Neuronal stem cell (in vitro differentiated cells): Measurements from ENCODE around the gene STAB2.

Source experiments
- DNase-seq: peaks from one replicate; pipeline ENCODE4 v3.0.0-alpha.2; 2013; ENCODE audit warnings: low spot score
- H2AFZ ChIP-seq: one replicate; pipeline ENCODE4 v1.6.1; 2013; ENCODE audit warnings: mild to moderate bottlenecking, low read length, inconsistent platforms
- H2AK5ac ChIP-seq: 2 replicates; pipeline ENCODE4 v1.6.1; 2013; ENCODE audit warnings: low read depth, mild to moderate bottlenecking, inconsistent platforms, low read length, moderate library complexity, mixed read lengths
- H2BK120ac ChIP-seq: 2 replicates; pipeline ENCODE4 v1.6.1; 2013; ENCODE audit warnings: low read depth, mild to moderate bottlenecking, inconsistent platforms, low read length, moderate library complexity, mixed read lengths
- H2BK12ac ChIP-seq: one replicate; pipeline ENCODE4 v1.6.1; 2013; ENCODE audit warnings: low read length, inconsistent platforms
- H2BK15ac ChIP-seq: 2 replicates; pipeline ENCODE4 v1.6.1; 2013; ENCODE audit warnings: mild to moderate bottlenecking, low read length, inconsistent platforms, mixed read lengths
- H2BK5ac ChIP-seq: one replicate; pipeline ENCODE4 v1.6.1; 2013; ENCODE audit warnings: inconsistent platforms, mild to moderate bottlenecking, low read length, moderate library complexity
- H3K14ac ChIP-seq: one replicate; pipeline ENCODE4 v1.6.1; 2013; ENCODE audit warnings: low read length, inconsistent platforms
- H3K18ac ChIP-seq: 2 replicates; pipeline ENCODE4 v1.6.1; 2013; ENCODE audit warnings: low read length, inconsistent platforms
- H3K23ac ChIP-seq: 2 replicates; pipeline ENCODE4 v1.6.1; 2013; ENCODE audit warnings: low read depth, mild to moderate bottlenecking, mixed read lengths, low read length, inconsistent platforms; ENCODE audit not compliant: poor library complexity
- H3K27ac ChIP-seq: replicated peaks from 3 replicates; pipeline ENCODE4 v1.5.1; 2013; ENCODE audit warnings: low read length, inconsistent platforms
- H3K27me3 ChIP-seq, 3 experiments: 2 replicates each; pipeline ENCODE4 v1.6.1; 2013; ENCODE audit warnings: low read length in 3 of 3, mild to moderate bottlenecking in 2 of 3, inconsistent platforms in 1 of 3, low read depth in 1 of 3, mixed read lengths in 1 of 3, moderate library complexity in 1 of 3; ENCODE audit not compliant: control insufficient read depth in 3 of 3, insufficient read depth in 3 of 3
- H3K36me3 ChIP-seq, 2 donors: replicated peaks in 1 of 2; 2 replicates each; pipeline ENCODE4 v1.6.1; 2013; ENCODE audit warnings: low read length in 2 of 2; ENCODE audit not compliant: control insufficient read depth in 2 of 2, insufficient read depth in 2 of 2
- H3K4ac ChIP-seq: 2 replicates; pipeline ENCODE4 v1.6.1; 2013; ENCODE audit warnings: inconsistent platforms, mild to moderate bottlenecking, low read length, moderate library complexity
- H3K4me1 ChIP-seq, 2 donors: 1 replicate in 1 of 2; 2 replicates in 1 of 2; pipeline ENCODE4 v1.6.1; 2013; ENCODE audit warnings: low read length in 2 of 2, low read depth in 1 of 2; ENCODE audit not compliant: control insufficient read depth in 2 of 2, insufficient read depth in 1 of 2
- H3K4me2 ChIP-seq: one replicate; pipeline ENCODE4 v1.6.1; 2013; ENCODE audit warnings: mild to moderate bottlenecking, low read length, inconsistent platforms; ENCODE audit not compliant: insufficient read depth, poor library complexity, severe bottlenecking
- H3K4me3 ChIP-seq, 2 donors: 2 replicates each; pipeline ENCODE4 v1.5.1; 2013; ENCODE audit warnings: low read length in 2 of 2, mild to moderate bottlenecking in 2 of 2, inconsistent platforms in 1 of 2, moderate library complexity in 1 of 2
- H3K79me1 ChIP-seq: one replicate; pipeline ENCODE4 v1.6.1; 2013; ENCODE audit warnings: low read depth, mild to moderate bottlenecking, inconsistent platforms, low read length, moderate library complexity
- H3K9ac ChIP-seq: one replicate; pipeline ENCODE4 v1.6.1; 2013; ENCODE audit warnings: mild to moderate bottlenecking, low read depth, low read length, inconsistent platforms; ENCODE audit not compliant: poor library complexity
- H3K9me3 ChIP-seq, 2 donors: replicated peaks in 1 of 2; 2 replicates each; pipeline versions ENCODE3 to v1.6.1; 2013; ENCODE audit warnings: low read length in 2 of 2, mild to moderate bottlenecking in 2 of 2, inconsistent platforms in 1 of 2, low read depth in 1 of 2, mixed read lengths in 1 of 2, moderate library complexity in 1 of 2; ENCODE audit not compliant: control insufficient read depth in 2 of 2, insufficient read depth in 1 of 2
- H4K8ac ChIP-seq: one replicate; pipeline ENCODE4 v1.6.1; 2013; ENCODE audit warnings: low read depth, mild to moderate bottlenecking, inconsistent platforms, low read length, moderate library complexity
- H4K91ac ChIP-seq: one replicate; pipeline ENCODE4 v1.6.1; 2013; ENCODE audit warnings: low read length, low read depth, mild to moderate bottlenecking, inconsistent platforms; ENCODE audit not compliant: poor library complexity
- WGBS, 2 donors: extraction: QIAGEN DNeasy Blood & Tissue Kit; methylation state at CpG; one replicate each; pipeline ENCODE4 v1.1.7; 2013; ENCODE audit warnings: missing lambda C conversion rate in 2 of 2, mixed read lengths in 1 of 2; ENCODE audit not compliant: insufficient read length in 2 of 2, insufficient replicate concordance in 1 of 2; ENCODE audit errors: extremely low coverage in 2 of 2; 5-methylcytosine and 5-hydroxymethylcytosine counted together

STAB2 gene

GRCh38 chr12:103680591-103681141, 93.6 kb downstream of the STAB2 start:
- Histone ChIP-seq H2AK5ac (no peak overlapping the region), H2BK15ac (no peak overlapping the region), H4K8ac (no peak overlapping the region), H3K9ac (no peak overlapping the region), H2AFZ (no peak overlapping the region), H2BK120ac (no peak overlapping the region), H3K4me2 (no peak overlapping the region), H2BK12ac (no peak overlapping the region), H3K79me1 (no peaks in the 10 kb centered on the region), H3K27ac (no peak overlapping the region), H3K27me3 (peaks cover 0 to 8% (median 0%) of the 10 kb centered on the region in 3 experiments), H3K4ac (no peak overlapping the region), H3K18ac (no peak overlapping the region), H2BK5ac (no peak overlapping the region), H4K91ac (no peak overlapping the region), H3K23ac (no peak overlapping the region), H3K9me3 (no peaks in the 10 kb centered on the region), H3K14ac (no peak overlapping the region), H3K36me3 (no peaks in the 10 kb centered on the region), H3K4me1 (no peaks in the 10 kb centered on the region), H3K4me3 (no peak overlapping the region)
- DNase-seq = no peak
- WGBS, 2 donors = no CpG with 5 or more reads among the region's 7 CpGs

- Histone ChIP-seq H3K27ac (no peak overlapping the region), H2BK12ac (no peak overlapping the region), H4K91ac (no peak overlapping the region), H3K23ac (no peak overlapping the region), H3K9me3 (no peaks in the 10 kb centered on the region), H3K4me1 (no peaks in the 10 kb centered on the region), H2BK120ac (no peak overlapping the region), H2BK5ac (no peak overlapping the region), H3K79me1 (no peaks in the 10 kb centered on the region), H2BK15ac (no peak overlapping the region), H3K4ac (no peak overlapping the region), H3K18ac (no peak overlapping the region), H3K36me3 (no peaks in the 10 kb centered on the region), H3K9ac (no peak overlapping the region), H3K14ac (no peak overlapping the region), H4K8ac (no peak overlapping the region), H2AFZ (no peak overlapping the region), H3K4me3 (no peak overlapping the region), H3K4me2 (no peak overlapping the region), H3K27me3 (no peaks in the 10 kb centered on the region), H2AK5ac (no peak overlapping the region)
- no peak for DNase-seq
- WGBS, 2 donors = no CpG with 5 or more reads among the region's 6 CpGs
Observed at GRCh38 chr12:103686026-103686425, 99.0 kb downstream of the STAB2 start.

- no peak overlapping the region for H4K91ac ChIP-seq
- no peaks in the 10 kb centered on the region for H3K36me3 ChIP-seq
- no peak overlapping the region for H3K9ac ChIP-seq
- H2AK5ac ChIP-seq = no peak overlapping the region
- H2BK15ac ChIP-seq = no peak overlapping the region
- H3K9me3 ChIP-seq = no peaks in the 10 kb centered on the region
- no peak overlapping the region for H3K18ac ChIP-seq
- no peak overlapping the region for H2BK120ac ChIP-seq
- H3K23ac ChIP-seq = no peak overlapping the region
- no peak overlapping the region for H4K8ac ChIP-seq
- H3K27ac ChIP-seq = no peak overlapping the region
- no peak overlapping the region for H2BK12ac ChIP-seq
- H3K27me3 ChIP-seq = no peaks in the 10 kb centered on the region
- no peak overlapping the region for H2AFZ ChIP-seq
- no peaks in the 10 kb centered on the region for H3K4me1 ChIP-seq
- H3K4me3 ChIP-seq = no peak overlapping the region
- no peaks in the 10 kb centered on the region for H3K79me1 ChIP-seq
- no CpG with 5 or more reads among the region's 2 CpGs for WGBS, 2 donors
- no peak overlapping the region for H3K14ac ChIP-seq
- DNase-seq = no peak
- H3K4ac ChIP-seq = no peak overlapping the region
- no peak overlapping the region for H2BK5ac ChIP-seq
- no peak overlapping the region for H3K4me2 ChIP-seq
Observed at GRCh38 chr12:103687253-103687652, 100.2 kb downstream of the STAB2 start.

- no peak overlapping the region for H2BK12ac ChIP-seq
- H3K27ac ChIP-seq = no peak overlapping the region
- H3K4ac ChIP-seq = no peak overlapping the region
- H2AFZ ChIP-seq = no peak overlapping the region
- no peaks in the 10 kb centered on the region for H3K27me3 ChIP-seq
- no peak overlapping the region for H2BK15ac ChIP-seq
- H3K4me2 ChIP-seq = no peak overlapping the region
- H3K23ac ChIP-seq = no peak overlapping the region
- no peaks in the 10 kb centered on the region for H3K79me1 ChIP-seq
- H3K36me3 ChIP-seq = no peaks in the 10 kb centered on the region
- no peak overlapping the region for H3K18ac ChIP-seq
- H3K14ac ChIP-seq = no peak overlapping the region
- no peak overlapping the region for H4K91ac ChIP-seq
- no peak for DNase-seq
- no peak overlapping the region for H4K8ac ChIP-seq
- no peak overlapping the region for H3K4me3 ChIP-seq
- no peak overlapping the region for H2BK120ac ChIP-seq
- no peaks in the 10 kb centered on the region for H3K9me3 ChIP-seq
- H2BK5ac ChIP-seq = no peak overlapping the region
- no CpG with 5 or more reads among the region's 6 CpGs for WGBS, 2 donors
- no peaks in the 10 kb centered on the region for H3K4me1 ChIP-seq
- no peak overlapping the region for H3K9ac ChIP-seq
- H2AK5ac ChIP-seq = no peak overlapping the region
Observed at GRCh38 chr12:103688376-103689063, 101.4 kb downstream of the STAB2 start.
